Esophagus muscularis mucosa (tissue), 4 donors: ENCODE results near the gene PITPNM1. TPM values are rescaled to one million over a fixed set of nuclear protein-coding genes. Genes with fewer than 3 reads are reported as not detected.

Experiments used
- DNase-seq: peaks from one replicate; pipeline ENCODE4 v3.0.0-alpha.2; 2017; ENCODE audit errors: extremely low spot score
- H3K27ac ChIP-seq, 4 donors: fragments of 200-600 bp; sonication (generic); replicated peaks in 1 of 4; 1 replicate in 3 of 4; 2 replicates in 1 of 4; pipeline ENCODE4 v1.5.1; 2016 to 2019; ENCODE audit warnings: mild to moderate bottlenecking in 1 of 4
- H3K27me3 ChIP-seq, 4 donors: fragments of 200-600 bp; sonication (generic); one replicate each; pipeline versions ENCODE4 v1.5.1 to v1.6.0; 2016 to 2019
- H3K36me3 ChIP-seq, 4 donors: fragments of 200-600 bp; sonication (generic); one replicate each; pipeline ENCODE4 v1.5.1; 2016 to 2019
- H3K4me1 ChIP-seq, 4 donors: fragments of 200-600 bp; sonication (generic); one replicate each; pipeline ENCODE4 v1.5.1; 2016 to 2019
- H3K4me3 ChIP-seq, 4 donors: fragments of 200-600 bp; sonication (generic); 1 replicate in 2 of 4; 2 replicates in 2 of 4; pipeline ENCODE4 v1.5.1; 2016 to 2019; ENCODE audit warnings: mild to moderate bottlenecking in 4 of 4, moderate library complexity in 1 of 4
- H3K9me3 ChIP-seq, 4 donors: fragments of 200-600 bp; sonication (generic); 1 replicate in 3 of 4; 2 replicates in 1 of 4; pipeline ENCODE4 v1.5.1; 2016 to 2019
- EP300 ChIP-seq: sonication (generic); formaldehyde crosslinking; IDR thresholded peaks from one replicate; pipeline ENCODE4 v1.6.1; 2017; ENCODE audit warnings: antibody characterized with exemption
- POLR2A ChIP-seq: fragments of 450-650 bp; IDR thresholded peaks from one replicate; pipeline ENCODE4 v1.6.1; 2017; ENCODE audit warnings: antibody characterized with exemption, moderate library complexity, mild to moderate bottlenecking, low read depth
- POLR2AphosphoS5 ChIP-seq, 2 donors: sonication (generic); formaldehyde crosslinking; IDR thresholded peaks; one replicate each; pipeline ENCODE4 v1.6.1; 2017; ENCODE audit warnings: antibody characterized with exemption in 2 of 2
- WGBS: methylation state at CpG from one replicate; pipeline ENCODE4 v1.1.5; 2018; 5-methylcytosine and 5-hydroxymethylcytosine counted together
- intact Hi-C: fragments of 100-400 bp; cut with DNase I; formaldehyde crosslinking; loops from one replicate; pipeline ENCODE4 v1.15.1; 2023
- total RNA-seq, 4 donors: library from RNA; depleted of rRNA; stranded (reverse); fragments of >200 nt; gene quantifications; one replicate each; pipeline versions ENCODE4 v1.1.0 to v1.2.1, GENCODE V29; 2016
- TF ChIP-seq, protein P1 (sequence below), 3 experiments: fragments of 200-600 bp in 2 of 3; fragments of 450-650 bp in 1 of 3; sonication (generic) in 2 of 3; IDR thresholded peaks; one replicate each; pipeline ENCODE4 v1.5.1; 2017 to 2019; ENCODE audit warnings: antibody characterized with exemption in 3 of 3, mild to moderate bottlenecking in 2 of 3, moderate library complexity in 1 of 3

PITPNM1 gene
- total RNA-seq, 4 donors from 2014 or later = 11.6 to 23.6 (median 15.3) TPM

DNA sequence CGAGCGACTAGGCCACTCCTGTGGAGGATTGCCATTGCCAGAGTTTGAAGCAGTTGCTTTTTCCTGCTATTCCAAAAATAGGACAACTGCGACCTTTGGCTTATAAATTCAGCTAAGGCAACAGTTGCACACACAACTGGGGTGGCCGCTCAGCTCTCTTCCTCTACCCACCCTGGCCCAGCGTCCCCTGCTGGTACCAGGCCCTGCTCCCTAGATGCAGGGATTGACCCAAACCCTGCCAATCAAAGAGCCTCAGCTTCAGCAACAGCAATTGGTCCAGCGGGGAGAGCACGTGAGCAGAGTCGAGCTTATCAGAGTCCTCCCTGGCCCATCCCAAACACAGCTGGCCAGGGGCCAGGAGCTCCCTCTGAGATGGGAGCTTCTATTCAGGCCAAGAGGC is 40.1 kb upstream of the PITPNM1 start:
- Histone ChIP-seq H3K36me3 (no peaks in the 10 kb centered on the region), H3K4me3 (no peak overlapping the region), H3K4me1 (peaks cover 0 to 9% (median 0%) of the 10 kb centered on the region in 4 donors), H3K9me3 (no peaks in the 10 kb centered on the region), H3K27me3 (no peaks in the 10 kb centered on the region), H3K27ac (no peak overlapping the region)
- no peak for DNase-seq
- 63% methylated on average over 8 of the region's 8 CpGs for WGBS
- TF ChIP-seq, protein P1, sequence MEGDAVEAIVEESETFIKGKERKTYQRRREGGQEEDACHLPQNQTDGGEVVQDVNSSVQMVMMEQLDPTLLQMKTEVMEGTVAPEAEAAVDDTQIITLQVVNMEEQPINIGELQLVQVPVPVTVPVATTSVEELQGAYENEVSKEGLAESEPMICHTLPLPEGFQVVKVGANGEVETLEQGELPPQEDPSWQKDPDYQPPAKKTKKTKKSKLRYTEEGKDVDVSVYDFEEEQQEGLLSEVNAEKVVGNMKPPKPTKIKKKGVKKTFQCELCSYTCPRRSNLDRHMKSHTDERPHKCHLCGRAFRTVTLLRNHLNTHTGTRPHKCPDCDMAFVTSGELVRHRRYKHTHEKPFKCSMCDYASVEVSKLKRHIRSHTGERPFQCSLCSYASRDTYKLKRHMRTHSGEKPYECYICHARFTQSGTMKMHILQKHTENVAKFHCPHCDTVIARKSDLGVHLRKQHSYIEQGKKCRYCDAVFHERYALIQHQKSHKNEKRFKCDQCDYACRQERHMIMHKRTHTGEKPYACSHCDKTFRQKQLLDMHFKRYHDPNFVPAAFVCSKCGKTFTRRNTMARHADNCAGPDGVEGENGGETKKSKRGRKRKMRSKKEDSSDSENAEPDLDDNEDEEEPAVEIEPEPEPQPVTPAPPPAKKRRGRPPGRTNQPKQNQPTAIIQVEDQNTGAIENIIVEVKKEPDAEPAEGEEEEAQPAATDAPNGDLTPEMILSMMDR (IDR thresholded peaks at IDR 0.05) = no peak
- TF ChIP-seq POLR2AphosphoS5 (IDR thresholded peaks at IDR 0.05) (no peak), POLR2A (no peak), EP300 (no peak)
- intact Hi-C loops = no loop called here

DNA sequence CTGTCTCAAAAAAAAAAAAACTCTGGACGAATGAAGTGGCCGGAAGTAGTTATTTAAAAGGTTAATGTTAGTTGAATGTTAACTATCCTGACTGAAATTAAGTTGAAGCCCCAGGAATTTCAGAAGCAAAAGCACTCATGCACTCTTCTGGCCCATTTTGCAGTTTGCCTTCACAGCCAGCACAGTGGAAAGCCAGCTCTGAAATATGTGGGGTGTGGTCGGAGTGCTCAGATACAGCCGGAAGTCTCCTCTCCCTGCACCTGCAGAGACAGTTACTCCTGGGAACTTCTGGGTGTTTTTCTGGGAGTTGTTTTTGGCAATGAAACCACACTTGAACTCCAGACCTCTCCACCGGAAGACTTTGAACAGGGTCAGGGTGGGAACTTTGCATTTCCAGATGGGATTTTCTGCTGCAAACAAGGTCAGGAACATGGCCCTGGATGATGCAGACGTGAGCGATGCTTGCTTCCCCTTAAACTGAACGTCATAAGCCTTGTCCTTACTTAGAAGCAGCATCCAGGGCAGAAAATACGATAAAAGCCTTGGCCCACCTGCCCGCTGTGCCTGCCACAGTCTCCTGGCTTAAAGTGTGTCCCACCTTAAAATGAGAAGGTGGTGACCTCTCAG is 39.6 kb upstream of the PITPNM1 start:
- Histone ChIP-seq H3K27me3 (no peaks in the 10 kb centered on the region), H3K9me3 (no peaks in the 10 kb centered on the region), H3K36me3 (no peaks in the 10 kb centered on the region), H3K4me1 (peaks cover 0 to 9% (median 0%) of the 10 kb centered on the region in 4 donors), H3K27ac (no peak overlapping the region), H3K4me3 (no peak overlapping the region)
- intact Hi-C loops = no loop called here
- 70% methylated on average over 8 of the region's 10 CpGs for WGBS
- no peak for DNase-seq
- TF ChIP-seq POLR2AphosphoS5 (IDR thresholded peaks at IDR 0.05) (no peak), POLR2A (no peak)
- TF ChIP-seq, protein P1 (IDR thresholded peaks at IDR 0.05) = no peak

DNA sequence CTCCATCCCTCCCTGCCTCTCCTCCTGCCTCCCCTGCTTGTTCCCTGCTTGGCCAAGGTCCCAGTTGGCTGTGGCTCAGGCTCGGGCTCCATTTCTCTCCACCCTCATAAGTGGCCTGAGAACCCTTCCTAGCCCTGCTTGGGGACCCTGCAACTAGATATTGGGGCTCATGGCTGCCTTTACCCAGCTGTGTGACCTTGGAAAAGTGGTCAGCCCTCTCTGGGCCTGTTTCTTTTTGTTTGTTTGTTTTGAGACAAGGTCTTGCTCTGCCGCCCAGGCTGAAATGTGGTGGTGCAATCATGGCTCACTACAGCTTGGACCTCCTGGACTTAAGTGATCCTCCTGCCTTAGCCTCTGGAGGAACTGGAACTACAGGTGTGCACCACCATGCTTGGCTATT is 38.4 kb upstream of the PITPNM1 start:
- 100% methylated on average over 1 of the region's 2 CpGs for WGBS
- H3K4me3 ChIP-seq = no peak overlapping the region
- TF ChIP-seq EP300 (no peak), POLR2A (no peak), POLR2AphosphoS5 (IDR thresholded peaks at IDR 0.05) (no peak)
- TF ChIP-seq, protein P1 (IDR thresholded peaks at IDR 0.05) = no peak
- H3K27me3 ChIP-seq = no peaks in the 10 kb centered on the region
- no peak overlapping the region for H3K27ac ChIP-seq
- peaks cover 0 to 9% (median 0%) of the 10 kb centered on the region in 4 donors for H3K4me1 ChIP-seq
- DNase-seq = no peak
- no peaks in the 10 kb centered on the region for H3K9me3 ChIP-seq
- intact Hi-C loops = no loop called here
- H3K36me3 ChIP-seq = no peaks in the 10 kb centered on the region

DNA sequence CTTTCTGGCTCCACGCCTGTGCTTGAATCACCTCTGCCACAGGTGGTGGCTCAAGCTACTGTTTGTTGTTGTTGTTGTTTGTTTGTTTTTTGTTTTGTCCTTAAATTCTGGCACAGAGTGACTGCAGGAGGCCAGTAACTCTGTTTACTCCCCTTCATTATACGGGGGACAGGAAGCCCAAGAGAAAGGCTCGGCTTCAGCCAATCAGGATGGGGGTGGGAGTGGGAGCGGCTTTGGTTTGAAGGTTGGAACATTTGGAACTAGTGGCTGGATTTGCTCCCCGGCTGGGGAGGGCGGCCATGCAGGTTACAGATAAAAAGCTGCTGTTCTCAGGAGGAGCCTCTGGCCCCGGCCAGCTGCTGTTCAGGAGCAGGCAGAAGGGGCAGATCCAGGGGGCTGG is 37.8 kb upstream of the PITPNM1 start:
- WGBS = 75% methylated on average over 6 of the region's 7 CpGs
- no peak overlapping the region for H3K27ac ChIP-seq
- H3K9me3 ChIP-seq = no peaks in the 10 kb centered on the region
- H3K27me3 ChIP-seq = no peaks in the 10 kb centered on the region
- no peaks in the 10 kb centered on the region for H3K36me3 ChIP-seq
- DNase-seq = no peak
- TF ChIP-seq, protein P1 (IDR thresholded peaks at IDR 0.05) = no peak
- no peak for TF ChIP-seq POLR2AphosphoS5 (IDR thresholded peaks at IDR 0.05)
- no peak for TF ChIP-seq EP300
- no peak for TF ChIP-seq POLR2A
- peaks cover 0 to 9% (median 0%) of the 10 kb centered on the region in 4 donors for H3K4me1 ChIP-seq
- no peak overlapping the region for H3K4me3 ChIP-seq
- intact Hi-C loops = no loop called here

DNA sequence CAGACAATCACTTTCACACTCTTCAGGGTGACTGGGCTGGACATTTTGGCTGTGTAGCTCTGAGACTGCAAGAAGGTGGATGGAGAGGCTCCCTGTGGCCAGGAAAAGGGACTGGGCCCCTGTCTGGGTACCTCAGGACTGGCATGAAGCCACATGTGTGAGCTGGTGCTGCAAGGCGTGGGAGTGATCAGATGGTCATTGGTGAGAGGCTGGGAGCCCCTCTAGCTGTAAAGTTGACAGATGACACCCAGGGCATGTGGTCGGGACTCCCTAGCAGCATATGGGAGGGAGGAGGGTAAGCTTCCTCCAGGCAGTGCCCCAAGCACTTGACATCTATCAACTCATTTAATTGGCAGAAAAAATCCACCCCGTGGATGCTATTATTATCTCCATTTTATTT is 37.0 kb upstream of the PITPNM1 start:
- intact Hi-C loops = no loop called here

More for the DNA sequence above, 37.0 kb upstream of the PITPNM1 start:
- peaks cover 0 to 9% (median 0%) of the 10 kb centered on the region in 4 donors for H3K4me1 ChIP-seq
- no peaks in the 10 kb centered on the region for H3K27me3 ChIP-seq
- WGBS = 68% methylated on average over 3 of the region's 3 CpGs
- TF ChIP-seq, protein P1 (IDR thresholded peaks at IDR 0.05) = no peak
- TF ChIP-seq EP300 (no peak), POLR2AphosphoS5 (IDR thresholded peaks at IDR 0.05) (no peak), POLR2A (no peak)
- H3K27ac ChIP-seq = no peak overlapping the region
- no peaks in the 10 kb centered on the region for H3K36me3 ChIP-seq
- no peak overlapping the region for H3K4me3 ChIP-seq
- no peaks in the 10 kb centered on the region for H3K9me3 ChIP-seq
- no peak for DNase-seq
